ENCODE results near the gene KRT36. TPM values are rescaled to one million over a fixed set of nuclear protein-coding genes. Genes with fewer than 3 reads are reported as not detected.

The KRT36 gene
- polyA plus RNA-seq (ENCODE audit: low read depth in 6 of 6): not detected

DNA sequence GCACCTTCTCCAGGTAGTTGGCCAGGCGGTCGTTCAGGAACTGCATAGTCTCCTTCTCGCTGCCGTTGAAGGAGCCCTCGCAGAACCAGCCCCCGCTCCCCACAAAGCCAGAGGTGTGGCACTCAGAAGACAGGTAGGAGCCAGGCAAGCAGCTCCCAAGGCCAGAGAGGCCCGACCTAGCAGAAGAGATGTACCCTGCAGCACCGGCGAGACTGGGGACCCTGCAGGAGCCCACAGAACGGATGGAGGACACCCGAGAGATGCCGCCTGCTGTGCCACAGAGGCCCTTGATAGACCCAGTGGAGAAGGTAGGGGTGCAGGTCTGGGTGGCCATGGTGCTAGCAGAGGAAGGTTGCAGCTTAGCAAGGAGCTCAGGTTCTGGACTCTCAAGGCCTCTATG is at the start of gene KRT36:
KRT36 (minus strand) TSS at position 380 of the 400 bp plus-strand sequence; CDS start at position 334, 46 bp downstream.
- Mint-ChIP-seq H3K4me1 (peaks cover 5 to 10% (median 7%) of the 10 kb centered on the region in 3 donors), H3K27ac (peak within 1 kb of the TSS in 3 of 6 donors; percentile 44 to 91 (median 56)), H3K4me3 (no peak within 1 kb of the TSS)

DNA sequence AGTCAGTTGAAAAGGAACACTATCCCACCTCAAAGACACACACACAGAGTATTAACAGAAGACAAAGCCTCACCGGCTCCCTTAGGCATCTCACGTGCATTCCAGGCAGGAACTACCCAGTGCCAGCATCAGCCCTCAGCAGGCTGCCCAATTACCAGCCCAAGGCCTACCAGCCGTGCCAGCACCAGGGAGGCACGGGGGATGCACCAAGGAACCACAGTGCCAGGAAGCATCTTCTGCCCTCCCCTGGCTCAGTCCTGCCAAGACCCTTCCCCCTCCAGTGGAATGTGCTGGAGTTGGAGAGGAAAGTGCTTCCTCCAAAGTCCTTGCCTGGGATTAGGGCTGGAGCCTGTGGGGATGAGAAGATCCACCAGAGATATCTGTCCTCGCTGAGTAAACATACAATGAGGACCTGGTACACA is 49.4 kb upstream of the KRT36 start:
- peaks cover 0 to 3% of the 10 kb centered on the region in 2 donors for H3K36me3 Mint-ChIP-seq
- H3K4me3 Mint-ChIP-seq: no peak overlapping the region
- peaks cover 13 to 47% (median 40%) of the 10 kb centered on the region in 3 donors for H3K27me3 Mint-ChIP-seq
- H3K27ac Mint-ChIP-seq: no peak overlapping the region
- no peak for ATAC-seq (ENCODE audit: low read depth in 2 of 2)
- H3K9me3 Mint-ChIP-seq: no peaks in the 10 kb centered on the region
- no peak for DNase-seq
- H3K4me1 Mint-ChIP-seq: no peaks in the 10 kb centered on the region

More for the DNA sequence above, at the start of gene KRT36:
- DNase-seq (no peak), ATAC-seq (ENCODE audit: low read depth in 2 of 2) (no peak)
- H3K9me3 Mint-ChIP-seq: no peaks in the 10 kb centered on the region
- H3K36me3 Mint-ChIP-seq: no peaks in the 10 kb centered on the region
- peaks cover 8 to 45% (median 26%) of the 10 kb centered on the region in 3 donors for H3K27me3 Mint-ChIP-seq

DNA sequence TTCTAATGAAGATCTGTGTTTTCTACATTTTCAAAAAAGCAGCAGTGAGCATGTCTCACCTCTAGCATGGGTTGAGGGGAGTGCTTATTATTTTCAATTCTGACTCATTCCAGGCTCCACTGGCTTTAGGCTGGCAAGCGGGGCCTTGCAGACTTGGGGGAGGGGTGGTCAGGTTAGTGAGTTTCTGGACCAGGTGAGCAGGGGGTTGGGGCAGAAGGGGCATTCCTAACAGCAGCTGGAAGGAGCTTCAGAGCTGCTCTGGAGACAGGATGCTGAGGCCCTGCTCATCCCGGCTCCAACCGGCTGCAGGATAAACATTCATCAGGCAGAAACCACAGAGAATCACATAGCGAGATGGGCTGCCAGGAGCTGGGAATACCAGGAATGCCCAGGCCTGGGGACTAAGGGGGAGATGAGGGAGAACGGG is 48.9 kb upstream of the KRT36 start:
- no peak for DNase-seq
- no peak for ATAC-seq (ENCODE audit: low read depth in 2 of 2)
- Mint-ChIP-seq H3K27me3 (peaks cover 18 to 52% (median 42%) of the 10 kb centered on the region in 3 donors), H3K4me3 (no peak overlapping the region), H3K9me3 (no peaks in the 10 kb centered on the region), H3K27ac (no peak overlapping the region), H3K4me1 (no peaks in the 10 kb centered on the region), H3K36me3 (peaks cover 0 to 3% of the 10 kb centered on the region in 2 donors)

DNA sequence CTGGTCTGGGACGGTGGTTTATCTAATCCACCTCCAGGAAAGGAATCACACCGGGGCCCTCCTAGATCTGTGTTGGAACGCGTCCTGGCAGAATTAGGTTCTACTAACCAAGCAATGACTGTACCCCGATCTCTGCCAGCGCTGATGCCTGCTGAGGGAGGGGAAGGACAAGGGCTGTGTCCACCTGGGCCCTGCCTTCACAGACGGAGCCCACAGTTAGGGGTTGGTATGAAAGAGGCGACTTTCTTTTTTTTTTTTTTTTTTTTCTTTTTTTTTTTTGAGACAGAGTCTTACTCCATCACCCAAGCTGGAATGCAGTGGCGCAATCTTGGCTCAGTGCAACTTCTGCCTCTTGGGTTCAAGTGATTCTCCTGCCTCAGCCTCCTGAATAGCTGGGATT is 48.3 kb upstream of the KRT36 start:
- Mint-ChIP-seq H3K9me3 (no peaks in the 10 kb centered on the region), H3K4me3 (peak overlapping the region in 1 of 8 donors; percentile 29), H3K4me1 (no peaks in the 10 kb centered on the region), H3K27ac (no peak overlapping the region), H3K27me3 (peaks cover 19 to 58% (median 48%) of the 10 kb centered on the region in 3 donors), H3K36me3 (peaks cover 0 to 3% of the 10 kb centered on the region in 2 donors)
- no peak for DNase-seq
- ATAC-seq (ENCODE audit: low read depth in 2 of 2): no peak

DNA sequence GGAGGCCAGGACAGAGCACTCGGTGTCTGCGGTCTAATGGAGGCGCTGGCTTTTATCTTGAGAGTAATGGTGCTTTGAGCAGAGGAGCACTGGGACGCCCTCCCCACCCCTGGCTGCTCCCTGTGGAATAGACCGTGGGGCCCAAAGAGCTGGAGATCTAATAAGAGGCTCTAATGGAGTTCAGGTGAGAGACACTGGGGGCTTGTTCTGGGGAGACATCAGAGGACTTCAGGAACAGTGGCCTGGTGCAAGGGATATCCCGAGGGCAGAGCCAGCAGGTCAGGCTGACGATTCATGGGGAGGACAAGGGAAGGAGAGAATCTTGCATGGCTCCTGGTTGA is 47.9 kb upstream of the KRT36 start:
- DNase-seq (no peak), ATAC-seq (ENCODE audit: low read depth in 2 of 2) (no peak)
- Mint-ChIP-seq H3K27ac (no peak overlapping the region), H3K4me1 (no peaks in the 10 kb centered on the region), H3K36me3 (peaks cover 0 to 3% of the 10 kb centered on the region in 2 donors), H3K4me3 (no peak overlapping the region), H3K9me3 (no peaks in the 10 kb centered on the region), H3K27me3 (peaks cover 19 to 62% (median 52%) of the 10 kb centered on the region in 3 donors)

DNA sequence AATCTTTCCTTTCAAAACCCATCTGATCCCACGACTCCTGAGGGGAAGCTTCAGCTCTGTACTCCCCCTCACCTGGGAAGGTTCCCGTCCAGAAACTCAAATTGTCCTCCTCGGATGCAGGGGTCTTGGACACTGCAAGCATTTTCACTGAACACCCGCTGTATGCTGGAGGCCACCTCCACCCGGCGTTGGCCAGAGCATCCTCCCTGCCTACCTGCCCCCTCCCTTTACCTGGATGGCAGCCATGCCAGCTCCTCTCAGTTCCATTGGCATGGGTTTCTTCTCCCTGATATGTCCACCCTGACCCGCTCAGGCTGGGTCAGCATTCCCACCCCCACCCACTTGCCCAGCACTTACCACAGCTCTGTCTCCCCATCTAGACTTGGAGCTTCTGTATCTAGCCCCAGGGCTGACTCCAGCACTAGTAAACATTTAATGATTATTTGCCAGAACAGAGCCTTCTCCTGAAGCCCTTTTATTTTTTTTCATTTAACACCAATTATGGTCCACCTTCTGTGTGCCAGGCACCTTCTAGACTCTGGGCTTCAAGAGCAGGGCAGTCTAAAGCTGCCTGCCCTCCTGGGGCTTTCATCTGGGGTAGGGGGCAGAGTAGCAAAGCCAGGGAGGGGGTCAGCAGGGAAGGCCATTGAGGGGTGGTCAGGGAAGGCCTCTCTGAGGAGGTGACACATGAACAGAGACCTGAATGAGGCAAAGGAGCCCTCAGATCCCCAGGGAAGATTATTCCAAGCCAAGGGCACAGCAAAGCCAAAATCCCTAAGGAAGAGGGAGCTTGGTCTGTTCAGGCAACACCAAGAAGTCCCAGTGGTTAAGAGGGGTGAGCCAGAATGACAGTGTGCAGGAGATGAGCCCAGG is 47.3 kb upstream of the KRT36 start:
- Mint-ChIP-seq H3K36me3 (peaks cover 0 to 3% of the 10 kb centered on the region in 2 donors), H3K27me3 (peaks cover 22 to 68% (median 58%) of the 10 kb centered on the region in 3 donors), H3K9me3 (no peaks in the 10 kb centered on the region), H3K4me1 (no peaks in the 10 kb centered on the region), H3K27ac (no peak overlapping the region), H3K4me3 (peak overlapping the region in 1 of 8 donors; percentile 12)
- ATAC-seq (ENCODE audit: low read depth in 2 of 2): no peak
- DNase-seq: no peak

DNA sequence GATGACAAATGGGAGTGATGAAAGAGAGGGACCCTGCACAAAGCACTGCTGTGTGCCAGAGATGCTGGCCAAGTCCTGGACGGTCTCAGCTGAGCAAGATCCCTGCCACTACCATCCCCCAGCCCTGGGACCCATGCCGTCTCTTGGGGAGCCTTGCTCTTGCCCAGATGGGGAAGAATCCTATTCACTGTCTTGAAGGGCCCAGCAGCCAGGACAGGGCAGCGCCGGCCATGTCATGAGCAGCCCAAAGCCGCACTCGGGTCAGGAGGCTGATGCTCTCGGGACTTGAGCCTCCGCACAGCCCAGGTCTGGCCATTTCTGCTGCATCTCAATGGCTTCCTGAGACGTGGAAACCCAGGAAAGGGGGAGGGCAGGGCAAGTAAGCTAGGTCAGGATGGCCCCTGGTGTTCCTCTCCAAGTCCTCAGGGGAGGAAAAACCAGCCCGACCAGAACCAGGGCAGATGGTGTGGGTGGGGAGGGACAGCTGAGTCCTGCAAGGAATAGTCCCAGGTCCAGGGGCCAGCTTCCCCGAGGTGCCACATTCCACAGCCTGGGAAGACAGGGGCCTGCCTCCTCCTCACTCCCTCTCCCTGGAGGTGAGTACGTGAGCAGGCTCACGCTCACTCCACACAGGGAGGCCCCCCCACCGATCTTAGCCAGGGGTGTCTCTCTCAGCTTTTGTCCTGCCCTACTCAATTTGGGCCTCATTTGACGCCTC is 46.2 kb upstream of the KRT36 start:
- Mint-ChIP-seq H3K4me1 (no peaks in the 10 kb centered on the region), H3K27me3 (peaks cover 29 to 73% (median 68%) of the 10 kb centered on the region in 3 donors), H3K4me3 (no peak overlapping the region), H3K36me3 (peaks cover 0 to 3% of the 10 kb centered on the region in 2 donors), H3K27ac (no peak overlapping the region), H3K9me3 (no peaks in the 10 kb centered on the region)
- no peak for ATAC-seq (ENCODE audit: low read depth in 2 of 2)
- no peak for DNase-seq

DNA sequence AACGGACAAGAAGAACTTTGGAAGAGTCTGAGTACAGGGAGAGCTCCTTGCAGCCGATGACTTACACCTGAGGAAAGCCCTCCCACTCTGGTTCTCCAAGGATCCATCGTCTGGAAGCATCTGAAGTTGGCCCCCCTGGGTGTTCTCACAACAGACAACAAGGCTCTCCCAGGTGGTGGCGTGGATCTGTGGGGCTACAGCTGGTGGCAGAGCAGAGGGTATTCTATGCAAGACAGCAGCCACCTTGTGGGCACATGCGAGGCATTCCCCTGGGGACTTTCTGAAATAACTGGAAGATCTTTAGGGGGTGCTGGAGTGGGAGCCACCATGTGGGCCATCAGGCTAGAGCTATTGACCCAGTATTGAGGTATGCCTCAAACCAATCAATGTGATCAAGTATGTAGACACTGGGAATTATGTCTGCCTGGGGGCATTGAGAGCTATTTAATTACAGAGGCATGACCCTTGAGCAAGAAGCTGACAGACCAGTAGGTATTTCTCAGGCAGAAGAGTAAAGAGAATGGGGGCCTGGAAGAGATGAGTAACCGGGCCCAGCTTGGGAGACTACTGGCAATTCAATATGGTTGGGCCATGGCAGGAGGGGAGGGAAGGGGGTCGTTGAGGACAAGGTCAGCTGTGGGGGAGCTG is 45.3 kb upstream of the KRT36 start:
- Mint-ChIP-seq H3K4me1 (no peaks in the 10 kb centered on the region), H3K36me3 (peaks cover 0 to 3% of the 10 kb centered on the region in 2 donors), H3K27ac (peak overlapping the region in 1 of 6 donors; percentile 67), H3K27me3 (peaks cover 32 to 82% (median 72%) of the 10 kb centered on the region in 3 donors), H3K9me3 (no peaks in the 10 kb centered on the region), H3K4me3 (no peak overlapping the region)
- DNase-seq: no peak
- no peak for ATAC-seq (ENCODE audit: low read depth in 2 of 2)

DNA sequence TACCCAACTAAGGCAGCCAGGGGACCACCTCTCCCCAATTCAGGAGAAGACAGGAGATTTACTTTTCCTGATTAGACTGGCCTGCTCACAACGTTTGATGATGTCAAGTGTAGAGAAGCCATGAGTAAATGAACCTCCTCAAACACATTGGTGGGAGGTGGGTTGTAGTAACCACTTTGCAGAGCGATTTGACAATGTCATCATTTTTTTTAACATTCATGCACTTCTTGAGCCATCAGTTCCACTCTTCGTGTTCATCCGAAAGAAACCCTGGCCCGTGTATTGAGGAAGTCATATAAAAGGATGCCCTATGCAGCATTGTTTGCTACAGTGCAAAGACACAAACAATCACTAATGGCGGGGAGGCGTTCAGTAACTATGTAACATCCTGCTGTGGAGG is 43.9 kb upstream of the KRT36 start:
- Mint-ChIP-seq H3K27me3 (peaks cover 39 to 93% (median 83%) of the 10 kb centered on the region in 3 donors), H3K36me3 (peaks cover 0 to 3% of the 10 kb centered on the region in 2 donors), H3K27ac (no peak overlapping the region), H3K4me1 (peaks cover 5 to 11% (median 7%) of the 10 kb centered on the region in 3 donors), H3K4me3 (no peak overlapping the region), H3K9me3 (no peaks in the 10 kb centered on the region)
- ATAC-seq (ENCODE audit: low read depth in 2 of 2): no peak
- no peak for DNase-seq

DNA sequence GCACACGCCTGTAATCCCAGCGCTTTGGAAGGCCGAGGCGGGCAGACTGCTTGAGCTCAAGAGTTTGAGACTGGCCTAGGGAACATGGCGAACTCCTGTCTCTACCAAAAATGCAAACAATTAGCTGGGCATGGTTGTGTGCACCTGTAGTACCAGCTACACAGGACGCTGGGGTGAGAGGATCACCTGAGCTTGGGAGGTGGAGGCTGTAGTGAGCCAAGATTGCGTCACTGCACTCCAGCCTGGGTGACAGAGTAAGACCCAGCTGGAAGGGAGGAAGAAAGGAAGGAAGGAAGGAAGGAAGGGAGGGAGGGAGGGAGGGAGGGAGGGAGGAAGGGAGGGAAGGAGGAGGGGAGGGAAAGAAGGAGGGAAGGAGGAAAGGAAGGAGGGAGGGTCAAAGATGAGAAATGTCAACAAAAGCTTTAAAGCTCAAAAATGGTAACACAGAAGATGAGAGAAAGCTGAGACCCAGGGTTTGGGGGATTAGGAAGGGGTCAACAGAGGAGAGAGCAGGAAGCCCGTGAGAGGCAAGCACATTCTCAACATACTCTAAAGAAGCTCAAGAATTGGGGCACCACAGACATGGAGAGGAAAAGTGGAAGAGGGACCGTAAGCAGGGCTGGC is 43.3 kb upstream of the KRT36 start:
- Mint-ChIP-seq H3K4me1 (peaks cover 9 to 13% (median 13%) of the 10 kb centered on the region in 3 donors), H3K9me3 (no peaks in the 10 kb centered on the region), H3K4me3 (no peak overlapping the region), H3K27me3 (peaks cover 39 to 96% (median 85%) of the 10 kb centered on the region in 3 donors), H3K27ac (no peak overlapping the region), H3K36me3 (peaks cover 0 to 3% of the 10 kb centered on the region in 2 donors)
- DNase-seq (no peak), ATAC-seq (ENCODE audit: low read depth in 2 of 2) (no peak)

DNA sequence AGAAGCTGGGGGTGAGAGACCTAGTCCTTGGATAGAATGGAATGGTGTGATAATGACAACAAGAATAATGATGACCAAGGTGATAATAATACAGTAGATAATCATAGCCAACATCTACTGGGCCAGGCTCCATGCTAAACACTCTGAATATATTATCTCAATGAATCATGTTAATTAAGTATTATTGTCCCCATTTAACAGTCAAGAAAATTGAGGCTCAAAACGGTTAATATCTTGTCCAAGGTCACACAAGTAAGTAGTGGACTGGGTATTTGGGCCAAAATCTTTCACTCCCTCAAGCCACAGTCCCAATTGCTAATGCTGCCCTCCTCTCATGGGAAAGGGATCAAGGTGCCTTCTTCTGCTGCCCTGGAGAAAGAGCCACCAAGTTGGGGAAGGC is 42.3 kb upstream of the KRT36 start:
- Mint-ChIP-seq H3K36me3 (peaks cover 0 to 3% of the 10 kb centered on the region in 2 donors), H3K4me3 (no peak overlapping the region)
- no peak for DNase-seq

DNA sequence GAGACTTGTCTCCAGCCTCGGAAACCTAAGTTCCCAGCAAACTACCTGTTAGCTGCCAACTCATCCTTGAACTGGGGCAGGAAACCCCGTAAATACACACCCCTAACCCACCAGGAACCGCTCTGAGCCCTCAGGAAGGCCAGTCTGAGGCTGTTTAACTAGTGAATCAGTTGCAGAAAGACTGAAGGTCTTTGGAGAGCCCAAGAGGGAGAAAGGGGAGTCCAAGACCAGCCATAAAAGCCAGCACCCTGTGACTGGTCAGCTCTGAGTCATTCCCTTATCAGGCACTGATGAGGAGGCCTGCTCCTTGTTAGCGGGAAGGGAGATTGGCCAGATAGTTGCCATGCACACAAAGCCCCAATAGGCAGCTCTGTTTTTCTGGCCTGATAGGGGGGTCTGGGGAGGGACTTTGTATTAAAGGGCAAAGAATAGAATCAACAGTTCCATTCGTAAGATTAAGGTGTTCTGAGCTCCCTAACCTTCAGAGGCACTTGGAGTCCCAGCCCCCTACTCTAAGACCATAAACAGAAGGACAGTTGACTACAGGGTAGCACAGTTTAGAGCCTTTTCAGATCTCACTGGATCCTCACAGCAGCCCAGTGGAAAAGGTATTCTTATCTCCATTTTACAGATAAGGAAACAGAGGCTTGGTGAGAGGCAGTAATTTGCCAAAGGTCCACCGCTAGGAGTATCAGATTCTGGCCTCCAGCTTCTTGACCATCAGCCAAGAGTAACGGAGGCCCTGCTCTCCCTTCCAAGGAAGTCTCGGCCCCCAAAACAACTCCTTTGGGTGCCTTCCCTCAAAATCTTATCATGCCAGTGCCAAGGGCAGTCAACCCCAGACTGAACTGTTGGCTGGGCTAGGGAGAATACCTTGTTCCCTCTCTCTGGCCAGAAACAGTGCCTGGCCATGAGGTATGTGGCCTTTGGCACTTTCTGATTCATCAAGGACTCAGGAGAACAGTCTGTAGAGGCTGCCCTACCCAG is 40.6 kb upstream of the KRT36 start:
- peaks cover 44 to 94% (median 82%) of the 10 kb centered on the region in 3 donors for H3K27me3 Mint-ChIP-seq
- no peak overlapping the region for H3K27ac Mint-ChIP-seq
- peaks cover 0 to under 1% of the 10 kb centered on the region in 2 donors for H3K36me3 Mint-ChIP-seq
- peaks cover 13 to 23% (median 20%) of the 10 kb centered on the region in 3 donors for H3K4me1 Mint-ChIP-seq
- DNase-seq (no peak), ATAC-seq (ENCODE audit: low read depth in 2 of 2) (no peak)
- no peak overlapping the region for H3K4me3 Mint-ChIP-seq
- H3K9me3 Mint-ChIP-seq: peaks cover 0 to 4% (median 0%) of the 10 kb centered on the region in 7 donors

More for the DNA sequence above, 42.3 kb upstream of the KRT36 start:
- Mint-ChIP-seq H3K27ac (no peak overlapping the region), H3K9me3 (peaks cover 0 to under 1% (median 0%) of the 10 kb centered on the region in 7 donors), H3K27me3 (peaks cover 39 to 97% (median 82%) of the 10 kb centered on the region in 3 donors), H3K4me1 (peaks cover 13 to 22% (median 18%) of the 10 kb centered on the region in 3 donors)
- no peak for ATAC-seq (ENCODE audit: low read depth in 2 of 2)
